KOPT-K1 (cell line): ENCODE data around the gene LTA4H.

Experiments used
- H3K27ac ChIP-seq: fragments of 200-600 bp; sonication (generic); 2 replicates; pipeline ENCODE4 v1.5.1; 2016; ENCODE audit warnings: antibody characterized with exemption, mild to moderate bottlenecking, low read depth, low read length; ENCODE audit not compliant: poor library complexity, severe bottlenecking
- H3K36me3 ChIP-seq: fragments of 200-600 bp; sonication (generic); 2 replicates; pipeline ENCODE4 v1.5.1; 2017; ENCODE audit warnings: antibody characterized with exemption, mild to moderate bottlenecking, low read length, moderate library complexity; ENCODE audit not compliant: insufficient read depth
- H3K9me3 ChIP-seq: fragments of 200-600 bp; sonication (generic); 2 replicates; pipeline ENCODE4 v1.5.1; 2017; ENCODE audit warnings: antibody characterized with exemption, low read length, mild to moderate bottlenecking; ENCODE audit not compliant: insufficient read depth, poor library complexity, severe bottlenecking

The LTA4H gene

DNA sequence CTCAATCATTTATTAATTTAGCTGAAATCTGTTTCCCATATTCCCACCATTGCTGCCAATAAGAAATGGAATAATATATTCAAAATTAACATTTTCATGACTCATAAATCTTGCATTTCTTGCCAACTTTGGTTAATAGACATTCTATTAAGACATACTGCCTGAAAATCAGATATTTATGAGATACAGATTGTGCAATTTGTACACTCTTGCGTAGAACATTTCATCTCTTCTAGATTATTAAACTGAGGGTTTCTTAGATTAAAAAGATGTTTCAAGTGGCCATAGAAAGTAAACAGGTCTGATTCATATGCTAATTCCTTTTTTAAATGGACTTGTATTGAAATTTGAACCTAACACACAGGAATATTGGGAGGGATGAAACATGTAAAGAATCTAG is 9.1 kb downstream of the LTA4H start:
- H3K36me3 ChIP-seq, result peaks cover 52% of the 10 kb centered on the region
- no peaks in the 10 kb centered on the region for H3K9me3 ChIP-seq
- H3K27ac ChIP-seq, result no peak overlapping the region

DNA sequence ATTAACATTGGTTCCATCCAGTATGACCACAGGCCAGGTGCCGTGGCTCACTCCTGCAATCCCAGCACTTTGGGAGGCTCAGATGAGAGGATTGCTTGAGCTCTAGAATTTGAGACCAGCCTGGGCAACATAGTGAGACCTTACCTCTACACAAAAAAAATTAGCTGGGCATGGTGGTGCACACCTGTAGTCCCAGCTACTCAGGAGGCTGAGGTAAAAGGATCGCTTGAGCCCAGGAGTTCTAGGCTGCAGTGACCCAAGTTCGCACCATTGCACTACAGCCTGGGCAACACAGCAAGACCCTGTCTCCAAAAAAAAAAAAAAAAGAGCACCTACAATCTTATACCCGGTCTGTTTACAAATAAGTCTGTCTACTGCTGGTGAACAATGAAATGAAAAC is 9.9 kb downstream of the LTA4H start:
- no peaks in the 10 kb centered on the region for H3K9me3 ChIP-seq
- peaks cover 54% of the 10 kb centered on the region for H3K36me3 ChIP-seq
- H3K27ac ChIP-seq, result no peak overlapping the region

DNA sequence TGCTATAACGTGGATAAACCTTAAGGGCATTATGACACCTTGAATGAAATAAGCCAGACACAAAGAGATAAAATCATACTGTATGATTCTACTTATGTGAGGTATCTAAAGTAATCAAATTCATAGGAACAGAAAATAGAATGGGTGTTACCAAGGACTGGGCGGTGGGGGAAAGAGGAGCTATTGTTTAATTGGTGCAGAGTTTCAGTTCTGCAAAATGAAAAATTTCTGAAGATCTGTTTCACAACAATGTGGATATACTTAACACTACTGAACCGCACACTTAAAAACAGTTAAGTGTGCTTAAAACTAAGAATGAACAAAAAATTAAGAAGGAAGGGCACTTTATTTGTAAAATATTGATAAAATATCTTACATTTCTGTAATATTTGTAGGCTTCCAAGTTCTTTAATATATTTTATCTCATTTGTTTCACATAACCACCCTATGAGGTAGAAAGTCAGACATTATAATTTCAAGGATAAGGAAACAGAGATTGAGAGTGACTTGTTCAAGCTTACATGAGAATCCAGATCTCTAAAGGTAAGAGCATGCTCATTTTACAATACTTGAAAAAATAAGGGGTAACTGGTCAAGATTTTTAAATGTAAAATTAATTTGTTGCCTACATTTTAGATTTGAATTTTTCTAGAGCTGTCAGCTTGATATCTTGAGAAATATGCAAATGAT is 14.9 kb downstream of the LTA4H start:
- Histone ChIP-seq H3K27ac (no peak overlapping the region), H3K36me3 (peaks cover 65% of the 10 kb centered on the region)

DNA sequence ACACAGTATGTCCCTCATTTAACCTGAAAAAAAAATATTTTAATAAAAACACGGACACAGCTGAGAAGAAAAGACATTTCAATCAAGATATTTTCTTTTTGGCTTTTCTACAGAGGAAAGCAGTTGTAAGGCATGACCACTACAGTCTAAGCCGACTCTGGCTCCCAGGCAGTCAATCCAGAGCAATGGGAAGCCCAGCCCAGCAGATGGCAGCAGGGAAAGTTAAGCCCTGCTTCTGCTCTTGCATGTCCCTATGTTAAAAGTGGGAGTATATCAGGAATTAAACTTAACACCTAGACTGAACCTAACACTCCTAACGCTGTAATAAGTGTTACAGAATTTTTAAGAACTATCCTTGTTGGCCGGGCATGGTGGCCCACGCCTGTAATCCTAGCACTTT is 19.7 kb downstream of the LTA4H start:
- H3K27ac ChIP-seq, result no peak overlapping the region
- peaks cover 75% of the 10 kb centered on the region for H3K36me3 ChIP-seq
- no peaks in the 10 kb centered on the region for H3K9me3 ChIP-seq

More for the DNA sequence above, 14.9 kb downstream of the LTA4H start:
- H3K9me3 ChIP-seq, result no peaks in the 10 kb centered on the region

DNA sequence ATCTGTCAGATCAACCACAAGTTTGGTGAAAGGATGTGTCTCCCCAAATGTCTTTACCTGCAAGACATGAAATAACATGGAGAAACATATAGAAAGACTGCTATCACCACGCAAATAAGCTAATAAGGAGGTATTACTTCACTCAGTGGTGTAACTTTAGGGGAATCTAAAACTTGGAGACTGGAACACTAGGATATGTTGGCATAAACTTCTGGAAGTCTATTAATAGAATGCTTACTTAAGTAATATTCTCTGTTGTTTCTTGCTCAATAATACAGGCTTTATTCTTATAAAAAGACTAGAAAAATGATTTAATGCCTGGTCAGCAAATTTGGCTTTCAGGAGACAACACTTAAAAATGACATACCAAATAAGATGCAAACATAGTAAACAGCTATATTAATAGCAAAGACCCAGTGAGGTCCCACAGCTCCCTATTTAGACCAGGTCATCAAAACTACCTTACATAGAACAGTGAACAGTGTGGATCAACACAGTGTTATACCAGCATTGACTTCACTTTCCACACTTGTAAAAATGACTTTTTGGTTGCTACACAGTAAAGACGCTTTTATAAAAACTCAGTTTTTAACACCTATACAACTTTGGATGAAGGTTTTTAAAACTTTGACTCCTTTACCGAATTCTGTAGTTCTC is 20.3 kb downstream of the LTA4H start:
- H3K36me3 ChIP-seq, result peaks cover 81% of the 10 kb centered on the region
- no peaks in the 10 kb centered on the region for H3K9me3 ChIP-seq
- H3K27ac ChIP-seq, result no peak overlapping the region

DNA sequence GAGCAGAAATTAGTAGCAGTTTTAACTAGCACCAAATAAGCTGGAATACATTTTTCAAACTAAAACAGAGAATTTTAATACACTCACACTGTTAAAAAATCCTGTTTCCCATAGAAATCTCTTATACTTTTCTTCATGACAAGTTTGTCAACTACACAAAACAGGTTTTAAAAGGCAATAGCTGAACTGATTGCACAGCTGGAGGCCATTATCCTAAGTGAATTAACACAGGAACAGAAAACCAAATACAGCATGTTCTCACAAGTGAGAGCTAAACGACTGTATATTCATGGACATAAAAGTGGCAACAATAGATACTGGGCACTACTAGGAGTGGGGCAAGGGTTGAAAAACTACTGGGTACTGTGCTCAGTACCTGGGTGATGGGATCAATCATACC is 27.7 kb downstream of the LTA4H start:
- Histone ChIP-seq H3K27ac (no peak overlapping the region), H3K9me3 (no peaks in the 10 kb centered on the region), H3K36me3 (peaks cover 78% of the 10 kb centered on the region)

DNA sequence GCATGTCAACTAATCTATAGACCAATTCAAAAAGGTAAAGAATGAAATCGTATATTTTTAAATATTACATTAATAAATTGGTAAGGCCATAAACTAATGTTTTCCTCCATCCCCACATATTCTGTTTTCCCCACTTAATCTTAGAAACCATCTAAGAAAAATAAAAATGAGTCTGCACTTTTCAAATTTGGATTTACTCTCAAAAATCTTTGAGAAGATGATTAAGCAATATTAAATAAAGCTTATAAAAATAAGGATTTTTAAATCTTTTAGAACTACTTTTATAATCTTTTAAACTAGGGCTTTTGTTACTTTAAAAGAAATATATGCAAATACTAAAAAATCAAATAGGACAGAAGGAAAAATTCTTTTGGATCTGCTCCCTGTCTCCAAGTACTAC is 28.7 kb downstream of the LTA4H start:
- H3K36me3 ChIP-seq, result peaks cover 69% of the 10 kb centered on the region
- H3K27ac ChIP-seq, result no peak overlapping the region
- H3K9me3 ChIP-seq, result no peaks in the 10 kb centered on the region

DNA sequence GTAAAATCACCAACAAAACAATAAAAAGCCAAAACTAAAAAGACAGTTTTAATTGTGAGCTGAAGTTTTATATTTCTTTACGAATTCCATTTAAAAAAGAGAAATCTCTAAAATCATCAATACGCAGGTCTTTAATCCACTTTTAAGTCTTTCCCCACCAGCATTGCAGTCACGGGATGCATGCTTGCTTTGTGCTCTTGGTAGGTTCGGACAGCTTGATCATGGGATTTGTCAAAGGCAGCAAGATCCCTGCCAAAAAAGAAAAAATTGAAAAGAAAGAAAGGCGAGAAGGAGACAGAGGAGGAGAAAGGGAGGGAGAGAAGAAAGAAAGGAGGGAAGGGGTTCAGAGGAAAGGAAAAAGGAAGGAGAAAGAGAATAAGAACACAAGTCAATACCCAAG is 34.5 kb downstream of the LTA4H start:
- no peaks in the 10 kb centered on the region for H3K9me3 ChIP-seq
- no peak overlapping the region for H3K27ac ChIP-seq
- H3K36me3 ChIP-seq, result peaks cover 29% of the 10 kb centered on the region

DNA sequence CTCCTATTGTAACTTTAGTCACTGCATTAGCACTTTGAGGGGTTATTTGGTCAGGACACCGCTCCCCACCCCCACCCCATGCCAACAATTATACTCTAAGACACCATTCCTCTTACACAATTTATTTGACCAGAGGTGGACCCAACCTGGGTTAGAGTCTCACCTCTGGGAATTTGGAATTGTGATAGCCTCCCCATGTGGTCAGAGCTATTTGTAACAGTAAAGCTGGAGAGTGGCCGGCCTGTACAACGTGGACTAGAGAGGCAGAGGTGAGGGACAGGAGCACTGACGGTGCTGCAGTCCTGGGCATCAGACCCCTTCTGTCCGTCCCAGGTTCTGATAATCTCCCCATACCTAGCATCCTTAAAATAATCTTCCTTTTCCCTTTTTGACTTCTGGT is 35.9 kb downstream of the LTA4H start:
- Histone ChIP-seq H3K9me3 (no peaks in the 10 kb centered on the region), H3K36me3 (peaks cover 16% of the 10 kb centered on the region), H3K27ac (no peak overlapping the region)

DNA sequence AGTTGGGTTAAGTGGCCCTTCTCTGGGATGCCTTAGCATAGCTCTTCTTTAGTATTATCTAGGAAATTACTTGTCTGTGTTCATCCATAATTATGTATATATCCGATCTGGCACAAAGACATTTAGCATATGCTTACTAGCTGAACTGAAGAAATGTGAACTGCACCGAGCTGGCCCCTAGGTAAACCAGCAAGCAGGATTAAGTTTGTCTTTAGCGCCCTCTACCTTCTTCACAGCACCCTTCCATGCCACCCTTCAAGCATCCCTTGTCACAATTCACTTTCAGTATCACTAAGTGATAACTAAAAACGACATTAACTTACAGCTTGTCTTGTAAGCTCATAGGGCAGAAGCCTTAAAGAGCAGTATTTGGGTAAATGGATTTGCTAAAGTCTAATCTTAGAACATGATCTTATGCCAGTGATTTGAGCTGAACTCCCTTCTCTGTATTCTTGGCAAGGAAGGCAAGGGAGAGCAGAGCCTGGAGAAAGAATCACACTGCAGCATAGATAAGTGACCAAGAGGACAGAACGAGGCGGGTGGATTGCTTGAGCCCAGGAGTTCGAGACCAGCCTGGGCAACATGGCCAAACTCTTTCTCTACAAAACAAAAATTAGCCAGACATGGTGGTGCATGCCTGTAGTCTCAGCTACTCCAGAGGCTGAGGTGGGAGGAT is 36.6 kb downstream of the LTA4H start:
- Histone ChIP-seq H3K9me3 (no peaks in the 10 kb centered on the region), H3K27ac (no peak overlapping the region), H3K36me3 (peaks cover 10% of the 10 kb centered on the region)

DNA sequence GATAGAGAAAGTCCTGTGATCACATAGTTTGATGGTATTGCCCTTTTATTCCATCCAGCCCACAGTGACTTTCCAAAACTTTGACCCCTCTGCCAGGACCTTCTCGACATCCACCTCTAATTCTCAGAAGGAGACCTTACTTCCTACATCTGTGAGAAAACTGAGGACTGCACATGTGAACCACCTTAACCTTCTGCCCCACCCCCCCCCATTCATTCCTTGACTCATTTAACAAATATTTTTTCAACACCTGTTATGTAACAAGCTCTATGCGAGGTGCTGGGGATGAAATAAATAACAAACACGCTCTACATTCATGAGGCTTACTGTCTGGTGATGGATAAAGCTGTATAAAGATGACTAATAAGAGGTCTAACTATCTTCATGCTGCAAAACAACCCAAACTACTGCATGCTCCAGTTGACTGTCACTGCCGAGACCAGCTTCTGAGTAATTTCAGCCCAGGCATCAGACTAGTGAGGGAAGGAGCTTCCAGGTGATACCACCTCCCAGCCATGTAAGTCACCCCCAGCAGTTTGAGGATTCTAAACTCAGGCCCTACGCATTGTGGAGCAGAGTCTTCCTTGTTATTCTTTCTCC is 37.4 kb downstream of the LTA4H start:
- Histone ChIP-seq H3K27ac (no peak overlapping the region), H3K9me3 (no peaks in the 10 kb centered on the region)

DNA sequence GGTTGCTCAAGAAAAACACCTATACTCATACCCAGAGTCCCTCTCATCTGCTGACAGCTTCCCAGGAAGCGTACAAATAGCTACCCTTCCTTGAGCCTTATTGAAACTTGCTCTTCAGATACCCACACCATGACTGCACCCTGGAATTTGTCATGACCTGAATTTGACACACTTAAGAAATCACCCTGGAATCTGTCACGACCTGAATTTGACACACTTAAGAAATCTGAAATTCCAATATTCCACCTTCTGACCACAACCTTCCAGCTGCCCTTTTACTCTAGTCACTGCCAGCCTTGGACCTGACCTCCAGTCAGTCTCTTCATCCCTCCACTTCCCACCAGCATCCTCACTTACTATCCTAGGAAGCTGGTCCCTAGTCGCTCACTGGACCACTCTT is 38.1 kb downstream of the LTA4H start:
- H3K36me3 ChIP-seq, result peaks cover 6% of the 10 kb centered on the region

More for the DNA sequence above, 37.4 kb downstream of the LTA4H start:
- H3K36me3 ChIP-seq, result peaks cover 10% of the 10 kb centered on the region

DNA sequence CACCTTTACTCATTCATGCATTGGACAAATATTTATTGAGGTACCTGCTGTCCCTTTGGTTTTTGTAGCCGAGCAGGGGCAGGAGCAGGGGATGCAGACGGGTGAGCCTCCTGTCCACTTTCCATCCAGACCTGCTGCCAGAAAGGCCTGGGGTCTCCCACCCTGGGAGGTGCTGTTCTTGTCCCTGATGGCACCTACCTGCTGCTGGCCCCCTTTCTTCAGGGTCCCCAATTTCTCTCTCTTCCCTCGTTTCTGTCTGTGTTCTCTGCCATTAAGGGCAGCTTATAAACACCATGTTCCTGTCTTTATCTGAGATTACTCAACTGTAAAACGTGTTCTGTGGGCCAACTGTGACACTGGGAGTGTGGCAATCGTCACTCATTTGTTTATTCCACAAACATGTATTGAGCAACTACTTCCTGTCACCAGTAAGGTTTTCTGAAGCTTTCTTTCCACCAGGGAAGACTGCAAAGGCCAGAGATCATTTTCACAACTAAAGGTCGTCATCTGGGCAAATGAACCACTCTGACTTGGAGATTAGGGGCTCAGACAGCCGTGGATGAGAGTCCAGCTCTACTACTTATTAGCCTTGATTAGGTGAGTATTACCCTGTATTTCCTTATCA is 39.2 kb downstream of the LTA4H start, which contains the start of gene HAL:
TSS of gene HAL (minus strand) at position 311 of the 625 bp plus-strand sequence. CDS start 434 bp downstream, outside the sequence.
- no peak within 1 kb of the TSS for H3K27ac ChIP-seq
- peaks cover 4% of the 10 kb centered on the region; the same call in 1 of the 2 replicates for H3K36me3 ChIP-seq
- H3K9me3 ChIP-seq, result no peaks in the 10 kb centered on the region

More for the DNA sequence above, 38.1 kb downstream of the LTA4H start:
- Histone ChIP-seq H3K27ac (no peak overlapping the region), H3K9me3 (no peaks in the 10 kb centered on the region)

DNA sequence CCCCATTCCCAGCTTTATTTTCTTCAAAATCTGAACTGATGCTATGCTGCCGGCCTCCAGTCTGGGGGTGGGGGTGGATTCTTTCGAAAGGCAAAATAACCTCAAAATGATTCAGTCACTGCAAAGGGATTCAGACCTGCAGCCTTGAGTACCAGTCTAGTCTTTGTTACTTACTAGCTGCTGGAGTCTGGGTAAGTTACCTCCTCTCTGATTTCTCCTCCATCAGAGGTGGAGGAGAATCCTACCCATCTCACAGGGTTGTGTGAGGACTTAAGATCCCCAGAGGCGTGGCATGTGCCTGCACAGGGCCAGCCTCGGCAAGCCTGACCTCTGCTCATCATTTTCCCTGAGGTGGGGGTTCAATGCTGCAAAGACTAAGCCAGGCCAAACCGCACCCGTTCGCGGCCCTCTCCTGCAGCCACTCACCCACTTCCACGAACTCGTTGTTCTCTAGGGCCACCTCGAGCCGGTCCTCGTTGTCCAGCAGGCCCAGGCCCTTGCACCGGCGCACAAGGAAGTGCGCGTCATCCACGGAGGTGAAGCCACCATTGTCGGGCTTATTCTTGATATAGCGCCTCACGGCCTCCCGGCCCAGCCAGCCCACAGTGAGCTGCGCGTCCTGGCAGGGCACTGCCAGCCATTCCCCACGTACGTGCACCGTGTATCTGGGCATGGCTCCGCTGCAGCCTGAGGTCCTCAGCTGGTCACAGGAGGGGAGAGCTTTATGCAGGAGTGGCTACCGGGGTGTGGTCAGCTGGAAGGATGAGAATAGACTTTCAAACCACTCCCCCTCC is 40.0 kb downstream of the LTA4H start:
- no peak overlapping the region for H3K27ac ChIP-seq
- H3K9me3 ChIP-seq, result no peaks in the 10 kb centered on the region
- H3K36me3 ChIP-seq, result no peaks in the 10 kb centered on the region; the same call in 1 of the 2 replicates
